K562 (cell line): ENCODE data around the gene ME3. TPM values are rescaled to one million over a fixed set of nuclear protein-coding genes. Genes with fewer than 3 reads are reported as not detected.

Source experiments
- ATAC-seq: fragments of 200-7000 bp; cut with Tn5 transposase; 3 replicates; pipeline ENCODE4 v1.9.1; 2020; ENCODE audit warnings: moderate library complexity
- BruUV-seq: library from RNA; stranded (reverse); fragments of 400-500 nt; replicated peaks from 2 replicates; lab custom pipeline; 2021; lab: Mats Ljungman, UMichigan
- CTCF ChIA-PET: fragments of 300-600 bp; formaldehyde crosslinking; extraction: SDS; loops from one replicate; lab custom pipeline; 2021; ENCODE audit warnings: low intra/inter-chr PET ratio; lab: Yijun Ruan, JAX
- POLR2A ChIA-PET: fragments of 300-600, 350-650 bp; sonication (Branson Sonifier 250); formaldehyde crosslinking; extraction: SDS; loops from one replicate; lab custom pipeline; 2021; ENCODE audit warnings: antibody characterized with exemption, inconsistent platforms; lab: Yijun Ruan, JAX
- DNase-seq, 4 experiments: peaks; one replicate each; pipeline versions ENCODE4 v3.0.0 to v3.0.0-alpha.2; 2011 to 2018; ENCODE audit warnings: low spot score in 3 of 4, mixed read lengths in 3 of 4; ENCODE audit errors: extremely low read depth in 1 of 4
- FAIRE-seq: peaks from 2 replicates; lab custom pipeline; 2011; peaks lifted over from hg19 to GRCh38; lab: Jason Lieb, UNC
- H2AFZ ChIP-seq: 2 replicates; pipeline ENCODE4 v1.6.0; 2011; ENCODE audit warnings: low read depth, low read length, control low read depth, inconsistent platforms
- H3K27ac ChIP-seq: fragments of 200-600 bp; 3 replicates; pipeline ENCODE4 v1.8.0; 2011; ENCODE audit warnings: low read depth, mild to moderate bottlenecking, control low read depth, inconsistent platforms, low read length, moderate library complexity, mixed read lengths; ENCODE audit errors: extremely low read depth
- H3K27me3 ChIP-seq, 2 experiments: fragments of 300-600 bp in 1 of 2; 2 replicates in 1 of 2; 3 replicates in 1 of 2; pipeline versions ENCODE4 v1.6.0 to v1.8.0; 2011; ENCODE audit warnings: inconsistent platforms in 2 of 2, low read length in 2 of 2, mild to moderate bottlenecking in 1 of 2, mixed read lengths in 1 of 2, moderate library complexity in 1 of 2; ENCODE audit not compliant: control insufficient read depth in 2 of 2, insufficient read depth in 2 of 2
- H3K36me3 ChIP-seq: fragments of 300-600 bp; 3 replicates; pipeline ENCODE4 v1.8.0; 2011; ENCODE audit warnings: mild to moderate bottlenecking, low read length, inconsistent platforms; ENCODE audit not compliant: control insufficient read depth, insufficient read depth
- H3K4me1 ChIP-seq, 2 experiments: fragments of 200-600 bp in 1 of 2; replicated peaks in 1 of 2; 2 replicates in 1 of 2; 3 replicates in 1 of 2; pipeline versions ENCODE4 v1.5.1 to v1.8.0; 2011; ENCODE audit warnings: inconsistent platforms in 2 of 2, low read length in 2 of 2, mild to moderate bottlenecking in 1 of 2, mixed read lengths in 1 of 2, moderate library complexity in 1 of 2; ENCODE audit not compliant: control insufficient read depth in 2 of 2, insufficient read depth in 2 of 2
- H3K4me2 ChIP-seq: 2 replicates; pipeline ENCODE4 v1.6.1; 2011; ENCODE audit warnings: low read length, control low read depth, inconsistent platforms, mixed read lengths; ENCODE audit not compliant: insufficient read depth
- H3K4me3 ChIP-seq: fragments of 200-600 bp; sonication (generic), shearing (Covaris generic); 2 replicates; pipeline ENCODE4 v1.5.1; 2016; ENCODE audit warnings: control low read depth, inconsistent platforms
- H3K79me2 ChIP-seq: fragments of 200-600 bp; 3 replicates; pipeline ENCODE4 v1.8.0; 2011; ENCODE audit warnings: low read length, inconsistent platforms; ENCODE audit not compliant: control insufficient read depth, insufficient read depth
- H3K9ac ChIP-seq, 2 experiments: 2 replicates each; pipeline versions ENCODE4 v1.6.0 to v1.6.1; 2011; ENCODE audit warnings: low read depth in 2 of 2, low read length in 2 of 2, control low read depth in 1 of 2, inconsistent platforms in 1 of 2, mild to moderate bottlenecking in 1 of 2, mixed read lengths in 1 of 2; ENCODE audit not compliant: insufficient read depth in 1 of 2
- H3K9me1 ChIP-seq: one replicate; pipeline ENCODE4 v1.6.0; 2011; ENCODE audit warnings: inconsistent platforms, mild to moderate bottlenecking, low read length, moderate library complexity; ENCODE audit not compliant: control insufficient read depth, insufficient read depth
- H3K9me3 ChIP-seq: replicated peaks from 2 replicates; pipeline ENCODE4 v1.5.1; 2011; ENCODE audit warnings: low read depth, low read length, inconsistent platforms; ENCODE audit not compliant: control insufficient read depth, insufficient read depth
- H4K20me1 ChIP-seq: replicated peaks from 2 replicates; pipeline ENCODE4 v1.6.1; 2011; ENCODE audit warnings: low read length, inconsistent platforms, mixed read lengths; ENCODE audit not compliant: control insufficient read depth, insufficient read depth
- ARID1B ChIP-seq: fragments of 450-650 bp; IDR thresholded peaks from 2 replicates; pipeline ENCODE4 v1.6.1; 2016; ENCODE audit warnings: antibody characterized with exemption, mild to moderate bottlenecking, inconsistent platforms
- BACH1 ChIP-seq: fragments of 200-800 bp; sonication (Bioruptor generic); IDR thresholded peaks from 2 replicates; pipeline ENCODE4 v1.6.1; 2016; ENCODE audit warnings: missing genetic modification characterization, missing compliant biosample characterization
- CBX2 ChIP-seq: fragments of 200-600 bp; sonication (generic); IDR thresholded peaks from one replicate; pipeline ENCODE4 v1.6.1; 2012; ENCODE audit warnings: mild to moderate bottlenecking, low read length, inconsistent platforms; ENCODE audit not compliant: insufficient read depth, poor library complexity, severe bottlenecking
- KAT2B ChIP-seq: IDR thresholded peaks from one replicate; pipeline ENCODE4 v1.6.1; 2012; ENCODE audit warnings: low read depth, mild to moderate bottlenecking, control low read depth, inconsistent platforms, low read length, moderate library complexity
- MTA3 ChIP-seq: fragments of 450-650 bp; formaldehyde crosslinking; IDR thresholded peaks from 2 replicates; pipeline ENCODE4 v1.6.1; 2017; ENCODE audit warnings: mild to moderate bottlenecking, borderline replicate concordance
- OTX1 ChIP-seq: fragments of 450-650 bp; formaldehyde crosslinking; IDR thresholded peaks from 2 replicates; pipeline ENCODE4 v1.4.0; 2022; ENCODE audit warnings: mild to moderate bottlenecking
- POLR2A ChIP-seq: fragments of 450-650 bp; conservative IDR thresholded peaks from 2 replicates; pipeline ENCODE4 v1.6.1; 2016
- TAL1 ChIP-seq: fragments of 450-650 bp; IDR thresholded peaks from 2 replicates; pipeline ENCODE4 v1.6.1; 2016; ENCODE audit warnings: mild to moderate bottlenecking
- ZBTB1 ChIP-seq: sonication (generic); formaldehyde crosslinking; IDR thresholded peaks from 2 replicates; pipeline ENCODE4 v1.8.1; 2023; ENCODE audit warnings: missing genetic modification reagents, low read depth, mild to moderate bottlenecking, borderline replicate concordance
- ZKSCAN1 ChIP-seq: fragments of 150-350 bp; IDR thresholded peaks from 2 replicates; pipeline ENCODE4 v1.6.1; 2016; ENCODE audit warnings: low read depth, low read length
- WGBS: fragments of 100-300 bp; shearing (Covaris generic); methylation state at CpG from one replicate; pipeline ENCODE4 v1.1.6; 2016; ENCODE audit warnings: low coverage, mixed read lengths; ENCODE audit not compliant: insufficient coverage; ENCODE audit errors: missing lambda C conversion rate; 5-methylcytosine and 5-hydroxymethylcytosine counted together
- in situ Hi-C: fragments of 300-500 bp; cut with MboI; formaldehyde crosslinking; loops from 4 replicates; pipeline ENCODE4 v1.15.0; 2018; ENCODE audit warnings: inconsistent platforms, mixed read lengths
- intact Hi-C: fragments of 100-400 bp; cut with micrococcal nuclease; formaldehyde crosslinking; loops from 2 replicates; pipeline ENCODE4 v1.14.2; 2022
- polyA plus RNA-seq, 8 experiments: library from polyadenylated mRNA; depleted of rRNA in 4 of 8; stranded (reverse) in 5 of 8; unstranded in 3 of 8; fragments of >200 nt; fragmentation: Nextera tagmentation in 2 of 8; fragmentation: Illumina TruSeq in 1 of 8; extraction: Ambion mirVana in 2 of 8; extraction: Trizol in 1 of 8; gene quantifications; 2 replicates each; pipeline versions ENCODE4 v1.2.1 to v1.2.3, GENCODE V29; 2011 to 2014; ENCODE audit warnings: inconsistent platforms in 1 of 8, missing spikeins in 1 of 8
- total RNA-seq, 7 experiments: library from RNA; depleted of rRNA in 6 of 7; stranded (reverse); fragments of >200 nt in 6 of 7; fragmentation: Illumina TruSeq in 2 of 7; extraction: Trizol in 2 of 7; gene quantifications; 2 replicates each; pipeline versions ENCODE4 v1.2.1 to v1.2.3, GENCODE V29; 2011 to 2021; ENCODE audit warnings: low replicate concordance in 1 of 7
- TF ChIP-seq, protein P1 (sequence below): fragments of 450-650 bp; IDR thresholded peaks from 2 replicates; pipeline ENCODE4 v1.7.1; 2018; ENCODE audit warnings: mild to moderate bottlenecking, low read depth; ENCODE audit not compliant: partially characterized antibody
- TF ChIP-seq, protein P2 (sequence below): fragments of 450-650 bp; conservative IDR thresholded peaks from 2 replicates; pipeline ENCODE4 v1.6.1; 2016; ENCODE audit warnings: missing genetic modification characterization, low read depth, mild to moderate bottlenecking, control low read depth, missing compliant biosample characterization

Gene ME3
- total and polyA plus RNA-seq, 9 of the 15 experiments (the other 6 are each of a cell fraction or from before 2014, with no cell fraction given), result not detected

DNA sequence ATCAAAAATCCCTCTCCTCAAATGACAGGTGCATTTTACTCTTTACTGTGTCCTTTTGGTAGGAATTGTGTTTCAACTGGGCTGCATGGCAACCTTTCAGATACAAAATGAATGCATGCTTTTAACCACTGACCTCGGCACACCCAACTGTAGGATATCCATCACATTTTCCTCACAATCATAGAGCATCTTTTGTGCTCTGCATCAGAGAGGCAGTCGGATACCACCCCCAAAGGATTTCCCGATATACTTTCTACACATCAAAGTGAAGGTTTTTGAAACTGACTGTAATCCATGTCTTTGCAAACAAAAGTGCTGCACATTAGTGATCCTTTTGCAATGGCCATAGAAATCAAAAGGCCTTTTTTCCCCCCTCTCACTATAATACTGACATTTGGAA, 9.1 kb downstream of the ME3 start:
- POLR2A ChIA-PET, result interaction anchor here (0.7 kb wide), 1 partner anchor 46 kb away, joined by 3 read pairs; no protein-coding TSS in a partner anchor
- DNase-seq, result no peak
- BruUV-seq, result no TSS peak
- no peak for TF ChIP-seq TAL1
- no peak for TF ChIP-seq MTA3
- TF ChIP-seq, protein P1, sequence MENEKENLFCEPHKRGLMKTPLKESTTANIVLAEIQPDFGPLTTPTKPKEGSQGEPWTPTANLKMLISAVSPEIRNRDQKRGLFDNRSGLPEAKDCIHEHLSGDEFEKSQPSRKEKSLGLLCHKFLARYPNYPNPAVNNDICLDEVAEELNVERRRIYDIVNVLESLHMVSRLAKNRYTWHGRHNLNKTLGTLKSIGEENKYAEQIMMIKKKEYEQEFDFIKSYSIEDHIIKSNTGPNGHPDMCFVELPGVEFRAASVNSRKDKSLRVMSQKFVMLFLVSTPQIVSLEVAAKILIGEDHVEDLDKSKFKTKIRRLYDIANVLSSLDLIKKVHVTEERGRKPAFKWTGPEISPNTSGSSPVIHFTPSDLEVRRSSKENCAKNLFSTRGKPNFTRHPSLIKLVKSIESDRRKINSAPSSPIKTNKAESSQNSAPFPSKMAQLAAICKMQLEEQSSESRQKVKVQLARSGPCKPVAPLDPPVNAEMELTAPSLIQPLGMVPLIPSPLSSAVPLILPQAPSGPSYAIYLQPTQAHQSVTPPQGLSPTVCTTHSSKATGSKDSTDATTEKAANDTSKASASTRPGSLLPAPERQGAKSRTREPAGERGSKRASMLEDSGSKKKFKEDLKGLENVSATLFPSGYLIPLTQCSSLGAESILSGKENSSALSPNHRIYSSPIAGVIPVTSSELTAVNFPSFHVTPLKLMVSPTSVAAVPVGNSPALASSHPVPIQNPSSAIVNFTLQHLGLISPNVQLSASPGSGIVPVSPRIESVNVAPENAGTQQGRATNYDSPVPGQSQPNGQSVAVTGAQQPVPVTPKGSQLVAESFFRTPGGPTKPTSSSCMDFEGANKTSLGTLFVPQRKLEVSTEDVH, result no peak
- TF ChIP-seq BACH1 (tag), result no peak
- TF ChIP-seq, protein P2, sequence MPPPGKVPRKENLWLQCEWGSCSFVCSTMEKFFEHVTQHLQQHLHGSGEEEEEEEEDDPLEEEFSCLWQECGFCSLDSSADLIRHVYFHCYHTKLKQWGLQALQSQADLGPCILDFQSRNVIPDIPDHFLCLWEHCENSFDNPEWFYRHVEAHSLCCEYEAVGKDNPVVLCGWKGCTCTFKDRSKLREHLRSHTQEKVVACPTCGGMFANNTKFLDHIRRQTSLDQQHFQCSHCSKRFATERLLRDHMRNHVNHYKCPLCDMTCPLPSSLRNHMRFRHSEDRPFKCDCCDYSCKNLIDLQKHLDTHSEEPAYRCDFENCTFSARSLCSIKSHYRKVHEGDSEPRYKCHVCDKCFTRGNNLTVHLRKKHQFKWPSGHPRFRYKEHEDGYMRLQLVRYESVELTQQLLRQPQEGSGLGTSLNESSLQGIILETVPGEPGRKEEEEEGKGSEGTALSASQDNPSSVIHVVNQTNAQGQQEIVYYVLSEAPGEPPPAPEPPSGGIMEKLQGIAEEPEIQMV (tag), result no peak
- no peak for TF ChIP-seq ZKSCAN1
- no peak for TF ChIP-seq OTX1
- no peak for TF ChIP-seq KAT2B
- TF ChIP-seq POLR2A, result no peak
- TF ChIP-seq ZBTB1 (CRISPR knock-in tag), result no peak
- TF ChIP-seq CBX2, result no peak
- no peak for TF ChIP-seq ARID1B
- TF ChIP-seq, all 486 proteins: peak for 0
- Histone ChIP-seq H3K36me3 (no peaks in the 10 kb centered on the region), H3K4me1 (no peaks in the 10 kb centered on the region), H3K9me1 (no peaks in the 10 kb centered on the region), H3K27ac (no peak overlapping the region), H3K4me2 (no peak overlapping the region), H3K27me3 (no peaks in the 10 kb centered on the region; a peak in 1 of 5 replicates), H2AFZ (no peak overlapping the region), H3K79me2 (no peaks in the 10 kb centered on the region), H3K9me3 (no peaks in the 10 kb centered on the region), H3K9ac (no peak overlapping the region), H3K4me3 (no peak overlapping the region), H4K20me1 (no peaks in the 10 kb centered on the region)
- 0% methylated on average over 3 of the region's 3 CpGs for WGBS
- in situ Hi-C loops, result no loop called here
- FAIRE-seq, result no peak
- intact Hi-C loops, result no loop called here
- CTCF ChIA-PET, result no interaction called here
- no peak for ATAC-seq
